HL-60/S4 (cell line): ENCODE results near the gene EFCAB6.

Source experiments
- in situ Hi-C: fragments of 300-500 bp; cut with MboI; formaldehyde crosslinking; loops from 2 replicates; pipeline ENCODE4 v1.14.3; 2022; ENCODE audit warnings: low sequenced_read_pairs

The EFCAB6 gene

GRCh38 chr22:43533656-43534428, 278.3 kb downstream of the EFCAB6 start:
- in situ Hi-C loops, result no loop called here

- in situ Hi-C loops, result no loop called here
Observed at GRCh38 chr22:43533156-43533530, 279.0 kb downstream of the EFCAB6 start.

GRCh38 chr22:43532301-43533155, 279.6 kb downstream of the EFCAB6 start:
- in situ Hi-C loops, result no loop called here

- in situ Hi-C loops, result no loop called here
Observed at GRCh38 chr22:43531651-43532050, 280.5 kb downstream of the EFCAB6 start.

DNA sequence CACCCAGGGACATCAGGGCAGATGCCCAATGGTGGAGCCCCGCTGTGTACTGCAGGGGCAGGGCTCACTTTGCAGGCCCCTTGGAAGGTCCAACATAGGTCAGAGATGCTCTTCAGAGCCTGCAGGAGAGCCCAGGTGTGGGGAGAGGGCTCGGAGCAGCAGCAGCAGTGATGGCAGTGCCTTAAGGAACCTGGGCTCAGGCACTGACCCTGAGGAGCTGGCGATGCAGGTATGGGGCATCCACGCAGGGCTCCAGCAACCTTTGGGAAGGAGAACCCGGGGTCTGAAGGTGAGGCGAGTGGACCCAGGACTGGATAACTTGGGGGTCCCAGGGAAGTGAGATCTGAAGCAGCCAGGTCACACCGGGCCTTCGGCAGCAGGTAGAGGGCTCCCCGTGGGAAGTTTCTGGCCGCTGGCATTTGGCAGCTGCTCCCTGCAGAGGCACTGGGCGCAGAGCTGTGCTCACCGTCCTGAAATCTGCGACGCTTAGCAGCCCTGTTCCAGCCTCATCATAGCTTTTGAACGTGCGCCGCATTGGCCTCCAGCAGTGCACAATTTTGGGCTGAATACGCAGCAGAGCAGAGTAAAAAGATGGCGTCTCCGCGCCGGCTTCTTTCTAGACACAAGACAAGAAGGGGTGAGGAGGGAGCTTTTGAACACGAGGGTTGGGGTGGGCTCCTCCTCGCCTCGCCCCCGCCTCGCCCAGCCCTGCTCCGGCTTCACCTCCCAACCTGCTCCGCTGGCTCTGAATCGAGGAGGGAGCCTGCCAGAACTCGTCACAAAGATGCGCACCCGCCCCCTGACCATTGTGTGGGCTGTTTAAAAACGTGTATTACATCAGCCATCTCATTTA, 281.5 kb downstream of the EFCAB6 start:
- in situ Hi-C loops, result no loop called here

GRCh38 chr22:43529934-43530333, 282.2 kb downstream of the EFCAB6 start:
- in situ Hi-C loops, result no loop called here

DNA sequence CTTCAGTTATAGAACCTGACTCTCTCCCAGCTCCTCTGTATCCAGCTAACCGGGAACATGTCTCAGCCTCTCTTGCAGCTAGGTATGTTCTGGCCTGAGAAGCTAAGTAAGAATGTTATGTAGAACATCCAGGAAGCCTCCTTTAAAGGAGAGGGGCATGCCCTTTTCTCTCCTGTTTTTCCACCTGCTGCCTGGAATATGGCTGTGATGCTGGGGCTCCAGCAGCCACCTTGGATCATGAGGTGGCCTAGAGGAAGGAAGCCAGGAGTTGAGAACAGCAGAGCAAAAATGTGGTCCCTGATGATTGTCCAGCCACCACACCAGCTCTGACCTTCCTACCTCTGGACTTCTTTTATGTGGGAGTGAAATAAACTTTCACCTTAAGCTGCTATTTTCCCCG, 282.6 kb downstream of the EFCAB6 start:
- in situ Hi-C loops, result no loop called here

- in situ Hi-C loops, result no loop called here
Observed at GRCh38 chr22:43528601-43529360, 283.3 kb downstream of the EFCAB6 start.

- in situ Hi-C loops, result no loop called here
Observed at GRCh38 chr22:43526946-43527345, 285.2 kb downstream of the EFCAB6 start.

- in situ Hi-C loops, result no loop called here
Observed at GRCh38 chr22:43526117-43526655, 285.9 kb downstream of the EFCAB6 start.

- in situ Hi-C loops, result no loop called here
Observed at GRCh38 chr22:43521716-43522115, 290.4 kb downstream of the EFCAB6 start.

- in situ Hi-C loops, result no loop called here
Observed at GRCh38 chr22:43520632-43521039, 291.5 kb downstream of the EFCAB6 start.

- in situ Hi-C loops, result no loop called here
Observed at GRCh38 chr22:43516996-43517635, 295.0 kb downstream of the EFCAB6 start.

DNA sequence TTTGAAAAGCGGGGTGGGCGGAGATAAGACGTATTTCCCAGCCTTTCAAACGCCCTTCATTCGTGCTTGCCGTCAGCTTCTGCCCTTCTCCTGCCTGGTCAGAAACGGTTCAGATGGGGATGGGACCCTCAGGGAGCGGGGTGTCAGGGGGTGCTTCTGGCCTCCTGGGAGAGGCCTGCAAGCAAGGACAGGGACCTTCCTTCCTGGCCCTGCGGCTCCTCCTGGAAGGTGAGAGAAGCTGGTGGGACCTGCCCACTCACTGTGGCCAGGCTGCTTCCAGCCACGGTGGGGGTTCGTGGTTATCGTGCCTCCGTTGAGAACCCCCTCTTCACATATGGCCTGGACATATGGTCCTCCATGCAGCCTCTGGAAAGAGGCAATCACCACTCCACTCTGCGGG, 295.7 kb downstream of the EFCAB6 start:
- in situ Hi-C loops, result no loop called here

GRCh38 chr22:43515902-43516301, 296.2 kb downstream of the EFCAB6 start:
- in situ Hi-C loops, result no loop called here

DNA sequence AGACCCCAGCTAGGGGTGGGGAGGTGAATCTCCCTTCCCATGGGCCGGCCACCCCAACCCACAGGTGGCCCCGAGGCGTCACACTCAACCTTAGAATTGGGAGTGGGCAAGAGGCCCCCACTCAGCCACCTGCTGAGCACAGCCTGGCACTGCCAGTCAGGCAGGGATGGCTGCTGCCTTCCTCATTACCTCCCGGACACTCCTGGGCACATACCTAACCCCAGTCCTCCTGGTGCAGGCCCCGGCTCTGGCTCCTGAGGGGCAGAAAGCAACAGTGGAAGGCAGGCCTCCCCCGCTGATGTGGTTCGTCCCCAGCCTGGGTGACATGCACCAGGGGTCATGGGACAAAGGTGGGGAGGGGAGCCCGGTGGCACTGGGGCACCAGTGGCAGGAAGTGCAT, 296.7 kb downstream of the EFCAB6 start:
- in situ Hi-C loops, result no loop called here

- in situ Hi-C loops, result no loop called here
Observed at GRCh38 chr22:43514476-43515157, 297.5 kb downstream of the EFCAB6 start.

DNA sequence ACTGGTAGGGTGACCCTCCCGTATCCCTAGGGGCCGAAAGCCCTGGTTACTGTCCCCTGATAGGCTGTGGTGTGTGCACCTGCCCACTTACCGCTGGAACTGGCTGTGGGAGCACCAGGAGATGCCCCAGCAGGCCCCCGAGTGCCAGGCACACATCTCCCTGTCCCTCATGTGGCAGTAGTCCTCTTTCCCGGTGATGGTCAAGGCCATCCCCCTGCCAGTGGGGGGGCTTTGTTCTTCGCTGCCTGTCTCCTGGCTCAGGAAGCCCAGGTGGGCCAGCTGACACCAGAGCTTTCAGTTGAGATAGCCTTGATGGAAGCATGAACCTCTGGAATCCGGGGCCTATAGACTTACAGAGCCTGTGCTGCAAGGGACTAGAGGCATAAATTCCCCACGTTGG, 299.8 kb downstream of the EFCAB6 start:
- in situ Hi-C loops, result no loop called here

- in situ Hi-C loops, result no loop called here
Observed at GRCh38 chr22:43511276-43511910, 300.7 kb downstream of the EFCAB6 start.
